WTC11 (cell line): ENCODE data around the gene WDR62. TPM values are rescaled to one million over a fixed set of nuclear protein-coding genes. Genes with fewer than 3 reads are reported as not detected.
A peak's percentile ranks its signal among the peaks of the same experiment; 100 is the strongest.

Source experiments
- ATAC-seq: fragments of 200-7000 bp; cut with Tn5 transposase; 2 replicates; pipeline ENCODE4 v1.10.0; 2021; ENCODE audit warnings: mild to moderate bottlenecking, moderate library complexity
- CTCF ChIA-PET: fragments of 300-600 bp; sonication (Branson Sonifier 250); formaldehyde crosslinking; loops from one replicate; lab custom pipeline; 2021; ENCODE audit warnings: antibody characterized with exemption; lab: Charles Lee
- POLR2A ChIA-PET: fragments of 350-600 bp; sonication (Branson Sonifier 250); formaldehyde crosslinking; loops from one replicate; lab custom pipeline; 2021; ENCODE audit warnings: antibody characterized with exemption; lab: Charles Lee
- DNase-seq: peaks from one replicate; pipeline ENCODE4 v3.0.0; 2021; ENCODE audit warnings: low spot score
- H3K27ac Mint-ChIP-seq: 2 replicates; pipeline ENCODE4 v1.8.0; 2021; ENCODE audit warnings: mixed read lengths
- H3K27me3 Mint-ChIP-seq: 2 replicates; pipeline ENCODE4 v1.8.0; 2021; ENCODE audit warnings: low read depth, mild to moderate bottlenecking, moderate library complexity, mixed read lengths
- H3K36me3 Mint-ChIP-seq: 2 replicates; pipeline ENCODE4 v1.8.0; 2021; ENCODE audit warnings: mixed read lengths
- H3K4me1 Mint-ChIP-seq: 2 replicates; pipeline ENCODE4 v1.8.0; 2022; ENCODE audit warnings: mixed read lengths
- H3K4me3 Mint-ChIP-seq: 2 replicates; pipeline ENCODE4 v1.8.0; 2021; ENCODE audit warnings: mild to moderate bottlenecking, moderate library complexity, mixed read lengths
- H3K9me3 Mint-ChIP-seq: 2 replicates; pipeline ENCODE4 v1.8.0; 2021; ENCODE audit warnings: mixed read lengths
- GTF2I ChIP-seq: fragments of 250-450 bp; sonication (Bioruptor Pico); conservative IDR thresholded peaks from 2 replicates; pipeline ENCODE4 v1.4.0; 2021; ENCODE audit warnings: mild to moderate bottlenecking
- JAZF1 ChIP-seq: fragments of 250-450 bp; sonication (Bioruptor Pico); IDR thresholded peaks from 2 replicates; pipeline ENCODE4 v1.9.0; 2021; ENCODE audit warnings: moderate library complexity, mild to moderate bottlenecking, inconsistent platforms
- SMAD4 ChIP-seq: sonication (generic); formaldehyde crosslinking; IDR thresholded peaks from 2 replicates; pipeline ENCODE4 v1.8.0; 2022; ENCODE audit warnings: mild to moderate bottlenecking, missing genetic modification reagents
- TP53 ChIP-seq: sonication (generic); formaldehyde crosslinking; IDR thresholded peaks from 2 replicates; pipeline ENCODE4 v1.8.1; 2023; ENCODE audit warnings: mild to moderate bottlenecking, missing genetic modification reagents
- ZNF317 ChIP-seq: sonication (generic); formaldehyde crosslinking; IDR thresholded peaks from 2 replicates; pipeline ENCODE4 v1.8.1; 2023; ENCODE audit warnings: low read depth, mild to moderate bottlenecking, moderate library complexity, missing genetic modification reagents, borderline replicate concordance
- total RNA-seq: library from RNA; stranded (reverse); gene quantifications from 3 replicates; pipeline ENCODE4 v1.2.3, GENCODE V29; 2021
- TF ChIP-seq, protein P1 (sequence below): fragments of 250-450 bp; sonication (Bioruptor Pico); IDR thresholded peaks from 2 replicates; pipeline ENCODE4 v2.1.2; 2022; ENCODE audit warnings: mild to moderate bottlenecking, moderate library complexity
- TF ChIP-seq, protein P2 (sequence below): fragments of 250-450 bp; sonication (Bioruptor Pico); IDR thresholded peaks from 2 replicates; pipeline ENCODE4 v1.9.0; 2021; ENCODE audit warnings: mild to moderate bottlenecking, borderline replicate concordance
- TF ChIP-seq, protein P3 (sequence below): sonication (generic); formaldehyde crosslinking; IDR thresholded peaks from 2 replicates; pipeline ENCODE4 v1.8.0; 2022; ENCODE audit warnings: missing genetic modification reagents
- TF ChIP-seq, protein P4 (sequence below): sonication (generic); formaldehyde crosslinking; conservative IDR thresholded peaks from 2 replicates; pipeline ENCODE4 v1.8.1; 2023; ENCODE audit warnings: mild to moderate bottlenecking, low read depth, missing genetic modification reagents, moderate library complexity
- TF ChIP-seq, protein P5 (sequence below): sonication (generic); formaldehyde crosslinking; IDR thresholded peaks from 2 replicates; pipeline ENCODE4 v1.8.1; 2022; ENCODE audit warnings: missing genetic modification reagents, borderline replicate concordance
- TF ChIP-seq, protein P6 (sequence below): sonication (generic); formaldehyde crosslinking; IDR thresholded peaks from 2 replicates; pipeline ENCODE4 v1.8.0; 2022; ENCODE audit warnings: mild to moderate bottlenecking, missing genetic modification reagents

Gene WDR62
- total RNA-seq, 1 experiment from 2014 or later, result 40.0 TPM

DNA sequence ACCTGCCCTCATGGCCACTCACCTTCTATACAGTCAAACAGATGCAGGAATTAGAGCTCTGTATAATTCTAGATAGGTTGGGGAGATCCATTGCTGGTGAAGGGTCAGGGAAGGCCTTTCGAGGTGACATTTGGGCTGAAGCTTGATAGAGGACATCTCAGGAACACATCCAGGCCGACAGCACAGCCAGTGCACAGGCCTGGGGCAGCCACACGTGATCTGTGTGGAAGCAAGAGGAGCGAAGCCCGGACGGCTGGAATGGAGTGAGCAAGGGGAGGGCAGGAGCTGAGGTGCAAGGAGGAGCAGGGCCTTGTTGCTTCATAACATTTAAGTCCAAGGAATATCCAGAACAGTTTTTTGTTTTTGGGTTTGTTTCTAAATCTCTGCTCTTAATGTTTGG lies 51.7 kb downstream of the WDR62 start (continued):
- TF ChIP-seq, protein P1, sequence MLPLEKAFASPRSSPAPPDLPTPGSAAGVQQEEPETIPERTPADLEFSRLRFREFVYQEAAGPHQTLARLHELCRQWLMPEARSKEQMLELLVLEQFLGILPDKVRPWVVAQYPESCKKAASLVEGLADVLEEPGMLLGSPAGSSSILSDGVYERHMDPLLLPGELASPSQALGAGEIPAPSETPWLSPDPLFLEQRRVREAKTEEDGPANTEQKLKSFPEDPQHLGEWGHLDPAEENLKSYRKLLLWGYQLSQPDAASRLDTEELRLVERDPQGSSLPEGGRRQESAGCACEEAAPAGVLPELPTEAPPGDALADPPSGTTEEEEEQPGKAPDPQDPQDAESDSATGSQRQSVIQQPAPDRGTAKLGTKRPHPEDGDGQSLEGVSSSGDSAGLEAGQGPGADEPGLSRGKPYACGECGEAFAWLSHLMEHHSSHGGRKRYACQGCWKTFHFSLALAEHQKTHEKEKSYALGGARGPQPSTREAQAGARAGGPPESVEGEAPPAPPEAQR (CRISPR knock-in tag), result no peak
- no peak for TF ChIP-seq TP53 (CRISPR knock-in tag)

DNA sequence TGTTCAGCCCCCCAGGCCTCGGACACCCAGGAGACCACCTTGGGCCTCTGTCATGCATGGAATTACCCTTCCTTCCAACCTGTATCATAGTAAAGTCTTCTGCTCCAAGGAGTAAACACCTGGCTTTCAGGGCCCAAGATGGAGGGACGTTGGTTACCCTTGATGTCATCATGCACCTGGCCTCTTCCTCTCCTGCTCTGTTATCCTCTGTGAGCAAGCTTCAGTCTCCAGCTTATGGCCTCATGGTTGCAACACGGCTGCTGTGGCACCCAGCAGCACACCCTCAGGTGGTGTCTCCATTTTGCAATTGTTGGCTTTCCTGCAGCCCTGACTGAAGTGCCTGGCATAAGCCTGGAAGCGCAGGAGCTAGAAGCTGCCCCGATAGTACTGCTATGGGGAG lies 52.3 kb downstream of the WDR62 start:
- no peak overlapping the region for H3K4me3 Mint-ChIP-seq
- no peak for DNase-seq
- H3K36me3 Mint-ChIP-seq, result peaks cover 12% of the 10 kb centered on the region
- no peak for ATAC-seq
- H3K9me3 Mint-ChIP-seq, result no peaks in the 10 kb centered on the region
- CTCF ChIA-PET, result no interaction called here
- no peaks in the 10 kb centered on the region for H3K27me3 Mint-ChIP-seq
- TF ChIP-seq, protein P2, sequence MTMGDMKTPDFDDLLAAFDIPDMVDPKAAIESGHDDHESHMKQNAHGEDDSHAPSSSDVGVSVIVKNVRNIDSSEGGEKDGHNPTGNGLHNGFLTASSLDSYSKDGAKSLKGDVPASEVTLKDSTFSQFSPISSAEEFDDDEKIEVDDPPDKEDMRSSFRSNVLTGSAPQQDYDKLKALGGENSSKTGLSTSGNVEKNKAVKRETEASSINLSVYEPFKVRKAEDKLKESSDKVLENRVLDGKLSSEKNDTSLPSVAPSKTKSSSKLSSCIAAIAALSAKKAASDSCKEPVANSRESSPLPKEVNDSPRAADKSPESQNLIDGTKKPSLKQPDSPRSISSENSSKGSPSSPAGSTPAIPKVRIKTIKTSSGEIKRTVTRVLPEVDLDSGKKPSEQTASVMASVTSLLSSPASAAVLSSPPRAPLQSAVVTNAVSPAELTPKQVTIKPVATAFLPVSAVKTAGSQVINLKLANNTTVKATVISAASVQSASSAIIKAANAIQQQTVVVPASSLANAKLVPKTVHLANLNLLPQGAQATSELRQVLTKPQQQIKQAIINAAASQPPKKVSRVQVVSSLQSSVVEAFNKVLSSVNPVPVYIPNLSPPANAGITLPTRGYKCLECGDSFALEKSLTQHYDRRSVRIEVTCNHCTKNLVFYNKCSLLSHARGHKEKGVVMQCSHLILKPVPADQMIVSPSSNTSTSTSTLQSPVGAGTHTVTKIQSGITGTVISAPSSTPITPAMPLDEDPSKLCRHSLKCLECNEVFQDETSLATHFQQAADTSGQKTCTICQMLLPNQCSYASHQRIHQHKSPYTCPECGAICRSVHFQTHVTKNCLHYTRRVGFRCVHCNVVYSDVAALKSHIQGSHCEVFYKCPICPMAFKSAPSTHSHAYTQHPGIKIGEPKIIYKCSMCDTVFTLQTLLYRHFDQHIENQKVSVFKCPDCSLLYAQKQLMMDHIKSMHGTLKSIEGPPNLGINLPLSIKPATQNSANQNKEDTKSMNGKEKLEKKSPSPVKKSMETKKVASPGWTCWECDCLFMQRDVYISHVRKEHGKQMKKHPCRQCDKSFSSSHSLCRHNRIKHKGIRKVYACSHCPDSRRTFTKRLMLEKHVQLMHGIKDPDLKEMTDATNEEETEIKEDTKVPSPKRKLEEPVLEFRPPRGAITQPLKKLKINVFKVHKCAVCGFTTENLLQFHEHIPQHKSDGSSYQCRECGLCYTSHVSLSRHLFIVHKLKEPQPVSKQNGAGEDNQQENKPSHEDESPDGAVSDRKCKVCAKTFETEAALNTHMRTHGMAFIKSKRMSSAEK (CRISPR knock-in tag), result no peak
- TF ChIP-seq, protein P3, sequence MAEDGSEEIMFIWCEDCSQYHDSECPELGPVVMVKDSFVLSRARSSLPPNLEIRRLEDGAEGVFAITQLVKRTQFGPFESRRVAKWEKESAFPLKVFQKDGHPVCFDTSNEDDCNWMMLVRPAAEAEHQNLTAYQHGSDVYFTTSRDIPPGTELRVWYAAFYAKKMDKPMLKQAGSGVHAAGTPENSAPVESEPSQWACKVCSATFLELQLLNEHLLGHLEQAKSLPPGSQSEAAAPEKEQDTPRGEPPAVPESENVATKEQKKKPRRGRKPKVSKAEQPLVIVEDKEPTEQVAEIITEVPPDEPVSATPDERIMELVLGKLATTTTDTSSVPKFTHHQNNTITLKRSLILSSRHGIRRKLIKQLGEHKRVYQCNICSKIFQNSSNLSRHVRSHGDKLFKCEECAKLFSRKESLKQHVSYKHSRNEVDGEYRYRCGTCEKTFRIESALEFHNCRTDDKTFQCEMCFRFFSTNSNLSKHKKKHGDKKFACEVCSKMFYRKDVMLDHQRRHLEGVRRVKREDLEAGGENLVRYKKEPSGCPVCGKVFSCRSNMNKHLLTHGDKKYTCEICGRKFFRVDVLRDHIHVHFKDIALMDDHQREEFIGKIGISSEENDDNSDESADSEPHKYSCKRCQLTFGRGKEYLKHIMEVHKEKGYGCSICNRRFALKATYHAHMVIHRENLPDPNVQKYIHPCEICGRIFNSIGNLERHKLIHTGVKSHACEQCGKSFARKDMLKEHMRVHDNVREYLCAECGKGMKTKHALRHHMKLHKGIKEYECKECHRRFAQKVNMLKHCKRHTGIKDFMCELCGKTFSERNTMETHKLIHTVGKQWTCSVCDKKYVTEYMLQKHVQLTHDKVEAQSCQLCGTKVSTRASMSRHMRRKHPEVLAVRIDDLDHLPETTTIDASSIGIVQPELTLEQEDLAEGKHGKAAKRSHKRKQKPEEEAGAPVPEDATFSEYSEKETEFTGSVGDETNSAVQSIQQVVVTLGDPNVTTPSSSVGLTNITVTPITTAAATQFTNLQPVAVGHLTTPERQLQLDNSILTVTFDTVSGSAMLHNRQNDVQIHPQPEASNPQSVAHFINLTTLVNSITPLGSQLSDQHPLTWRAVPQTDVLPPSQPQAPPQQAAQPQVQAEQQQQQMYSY (CRISPR knock-in tag), result no peak
- TF ChIP-seq GTF2I (CRISPR knock-in tag) (0 out of 2 replicates have a peak, but pooled peaks have one; percentile 7), SMAD4 (CRISPR knock-in tag) (no peak)
- peaks cover 13% of the 10 kb centered on the region for H3K4me1 Mint-ChIP-seq
- no peak overlapping the region for H3K27ac Mint-ChIP-seq
- POLR2A ChIA-PET, result no interaction called here

DNA sequence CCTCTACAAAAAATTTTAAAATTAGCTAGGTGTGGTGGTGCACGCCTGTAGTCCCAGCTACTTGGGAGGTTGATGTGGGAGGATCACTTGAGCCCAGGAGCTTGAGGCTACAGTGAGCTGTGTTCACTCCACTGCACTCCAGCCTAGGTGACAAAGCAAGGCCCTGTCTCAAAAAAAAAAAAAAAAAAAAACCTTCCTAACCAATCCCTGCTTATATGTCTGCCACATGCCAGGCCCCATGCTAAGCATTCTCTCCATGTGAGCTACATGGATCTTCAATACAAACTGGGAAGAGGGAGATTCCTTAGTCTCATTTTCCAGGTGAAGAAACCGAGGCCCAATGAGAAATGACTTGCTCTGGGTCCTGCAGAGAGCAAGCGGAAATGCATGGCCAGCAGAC lies 54.0 kb downstream of the WDR62 start:
- TF ChIP-seq, protein P4, sequence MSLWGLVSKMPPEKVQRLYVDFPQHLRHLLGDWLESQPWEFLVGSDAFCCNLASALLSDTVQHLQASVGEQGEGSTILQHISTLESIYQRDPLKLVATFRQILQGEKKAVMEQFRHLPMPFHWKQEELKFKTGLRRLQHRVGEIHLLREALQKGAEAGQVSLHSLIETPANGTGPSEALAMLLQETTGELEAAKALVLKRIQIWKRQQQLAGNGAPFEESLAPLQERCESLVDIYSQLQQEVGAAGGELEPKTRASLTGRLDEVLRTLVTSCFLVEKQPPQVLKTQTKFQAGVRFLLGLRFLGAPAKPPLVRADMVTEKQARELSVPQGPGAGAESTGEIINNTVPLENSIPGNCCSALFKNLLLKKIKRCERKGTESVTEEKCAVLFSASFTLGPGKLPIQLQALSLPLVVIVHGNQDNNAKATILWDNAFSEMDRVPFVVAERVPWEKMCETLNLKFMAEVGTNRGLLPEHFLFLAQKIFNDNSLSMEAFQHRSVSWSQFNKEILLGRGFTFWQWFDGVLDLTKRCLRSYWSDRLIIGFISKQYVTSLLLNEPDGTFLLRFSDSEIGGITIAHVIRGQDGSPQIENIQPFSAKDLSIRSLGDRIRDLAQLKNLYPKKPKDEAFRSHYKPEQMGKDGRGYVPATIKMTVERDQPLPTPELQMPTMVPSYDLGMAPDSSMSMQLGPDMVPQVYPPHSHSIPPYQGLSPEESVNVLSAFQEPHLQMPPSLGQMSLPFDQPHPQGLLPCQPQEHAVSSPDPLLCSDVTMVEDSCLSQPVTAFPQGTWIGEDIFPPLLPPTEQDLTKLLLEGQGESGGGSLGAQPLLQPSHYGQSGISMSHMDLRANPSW (CRISPR knock-in tag), result no peak
- TF ChIP-seq, protein P5, sequence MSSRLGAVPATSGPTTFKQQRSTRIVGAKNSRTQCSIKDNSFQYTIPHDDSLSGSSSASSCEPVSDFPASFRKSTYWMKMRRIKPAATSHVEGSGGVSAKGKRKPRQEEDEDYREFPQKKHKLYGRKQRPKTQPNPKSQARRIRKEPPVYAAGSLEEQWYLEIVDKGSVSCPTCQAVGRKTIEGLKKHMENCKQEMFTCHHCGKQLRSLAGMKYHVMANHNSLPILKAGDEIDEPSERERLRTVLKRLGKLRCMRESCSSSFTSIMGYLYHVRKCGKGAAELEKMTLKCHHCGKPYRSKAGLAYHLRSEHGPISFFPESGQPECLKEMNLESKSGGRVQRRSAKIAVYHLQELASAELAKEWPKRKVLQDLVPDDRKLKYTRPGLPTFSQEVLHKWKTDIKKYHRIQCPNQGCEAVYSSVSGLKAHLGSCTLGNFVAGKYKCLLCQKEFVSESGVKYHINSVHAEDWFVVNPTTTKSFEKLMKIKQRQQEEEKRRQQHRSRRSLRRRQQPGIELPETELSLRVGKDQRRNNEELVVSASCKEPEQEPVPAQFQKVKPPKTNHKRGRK, result no peak
- TF ChIP-seq, protein P2 (CRISPR knock-in tag), result no peak
- TF ChIP-seq JAZF1 (CRISPR knock-in tag) (no peak), ZNF317 (CRISPR knock-in tag) (no peak)
- TF ChIP-seq, protein P6, sequence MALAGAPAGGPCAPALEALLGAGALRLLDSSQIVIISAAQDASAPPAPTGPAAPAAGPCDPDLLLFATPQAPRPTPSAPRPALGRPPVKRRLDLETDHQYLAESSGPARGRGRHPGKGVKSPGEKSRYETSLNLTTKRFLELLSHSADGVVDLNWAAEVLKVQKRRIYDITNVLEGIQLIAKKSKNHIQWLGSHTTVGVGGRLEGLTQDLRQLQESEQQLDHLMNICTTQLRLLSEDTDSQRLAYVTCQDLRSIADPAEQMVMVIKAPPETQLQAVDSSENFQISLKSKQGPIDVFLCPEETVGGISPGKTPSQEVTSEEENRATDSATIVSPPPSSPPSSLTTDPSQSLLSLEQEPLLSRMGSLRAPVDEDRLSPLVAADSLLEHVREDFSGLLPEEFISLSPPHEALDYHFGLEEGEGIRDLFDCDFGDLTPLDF (CRISPR knock-in tag), result no peak
- H3K9me3 Mint-ChIP-seq, result no peaks in the 10 kb centered on the region
- H3K36me3 Mint-ChIP-seq, result peaks cover 12% of the 10 kb centered on the region
- POLR2A ChIA-PET, result no interaction called here
- H3K4me1 Mint-ChIP-seq, result peaks cover 20% of the 10 kb centered on the region
- ATAC-seq (no peak), DNase-seq (no peak)
- no peak overlapping the region for H3K4me3 Mint-ChIP-seq
- H3K27me3 Mint-ChIP-seq, result no peaks in the 10 kb centered on the region
- CTCF ChIA-PET, result interaction anchor here (2.1 kb wide), 1 partner anchor 19 kb away, joined by 7 read pairs; no protein-coding TSS in a partner anchor
- H3K27ac Mint-ChIP-seq, result peak overlapping the region; percentile 63; the same call in 1 of the 2 replicates
